Cardiac muscle cell (in vitro differentiated cells and primary cell): ENCODE measurements around the gene MRPS10. TPM values are rescaled to one million over a fixed set of nuclear protein-coding genes. Genes with fewer than 3 reads are reported as not detected.

Experiments used
- DNase-seq, 2 donors: peaks; one replicate each; pipeline versions ENCODE4 v3.0.0 to v3.0.0-alpha.2; 2010 to 2017; ENCODE audit warnings: low read depth in 1 of 2, low spot score in 1 of 2
- H3K27ac ChIP-seq: fragments of 200-600 bp; sonication (generic); 2 replicates; pipeline ENCODE4 v1.5.1; 2016
- H3K27me3 ChIP-seq: fragments of 200-600 bp; sonication (generic); 2 replicates; pipeline ENCODE4 v1.6.0; 2016; ENCODE audit warnings: control low read depth
- H3K36me3 ChIP-seq: fragments of 200-600 bp; sonication (generic); 2 replicates; pipeline ENCODE4 v1.5.1; 2016; ENCODE audit warnings: control low read depth
- H3K4me1 ChIP-seq: fragments of 200-600 bp; sonication (generic); 2 replicates; pipeline ENCODE4 v1.8.1; 2017; ENCODE audit warnings: low read depth, mild to moderate bottlenecking, mixed run types
- H3K4me3 ChIP-seq: fragments of 200-600 bp; sonication (generic); 2 replicates; pipeline ENCODE4 v1.5.1; 2016; ENCODE audit warnings: mild to moderate bottlenecking
- H3K9me3 ChIP-seq: fragments of 200-600 bp; sonication (generic); 2 replicates; pipeline ENCODE4 v1.5.1; 2017; ENCODE audit warnings: low read depth, mild to moderate bottlenecking, control low read depth
- polyA plus RNA-seq: library from polyadenylated mRNA; unstranded; fragments of >200 nt; fragmentation: Nextera tagmentation; extraction: Ambion mirVana; gene quantifications from 2 replicates; pipeline ENCODE4 v1.2.1, GENCODE V29; 2016
- total RNA-seq: library from RNA; depleted of rRNA; stranded (reverse); fragments of >200 nt; gene quantifications from 2 replicates; pipeline ENCODE4 v1.2.3, GENCODE V29; 2016
- TF ChIP-seq, protein P1 (sequence below): IDR thresholded peaks from 2 replicates; pipeline ENCODE4 v1.5.1; 2012; ENCODE audit warnings: low read depth, mild to moderate bottlenecking, low read length

The MRPS10 gene
- total and polyA plus RNA-seq, 2 experiments from 2014 or later, result 15.8 to 39.8 TPM

GRCh38 chr6:42182101-42182500 is 35.6 kb downstream of the MRPS10 start:
- no peaks in the 10 kb centered on the region for H3K27me3 ChIP-seq
- H3K36me3 ChIP-seq, result no peaks in the 10 kb centered on the region
- no peak overlapping the region for H3K27ac ChIP-seq
- no peaks in the 10 kb centered on the region for H3K9me3 ChIP-seq
- TF ChIP-seq, protein P1, sequence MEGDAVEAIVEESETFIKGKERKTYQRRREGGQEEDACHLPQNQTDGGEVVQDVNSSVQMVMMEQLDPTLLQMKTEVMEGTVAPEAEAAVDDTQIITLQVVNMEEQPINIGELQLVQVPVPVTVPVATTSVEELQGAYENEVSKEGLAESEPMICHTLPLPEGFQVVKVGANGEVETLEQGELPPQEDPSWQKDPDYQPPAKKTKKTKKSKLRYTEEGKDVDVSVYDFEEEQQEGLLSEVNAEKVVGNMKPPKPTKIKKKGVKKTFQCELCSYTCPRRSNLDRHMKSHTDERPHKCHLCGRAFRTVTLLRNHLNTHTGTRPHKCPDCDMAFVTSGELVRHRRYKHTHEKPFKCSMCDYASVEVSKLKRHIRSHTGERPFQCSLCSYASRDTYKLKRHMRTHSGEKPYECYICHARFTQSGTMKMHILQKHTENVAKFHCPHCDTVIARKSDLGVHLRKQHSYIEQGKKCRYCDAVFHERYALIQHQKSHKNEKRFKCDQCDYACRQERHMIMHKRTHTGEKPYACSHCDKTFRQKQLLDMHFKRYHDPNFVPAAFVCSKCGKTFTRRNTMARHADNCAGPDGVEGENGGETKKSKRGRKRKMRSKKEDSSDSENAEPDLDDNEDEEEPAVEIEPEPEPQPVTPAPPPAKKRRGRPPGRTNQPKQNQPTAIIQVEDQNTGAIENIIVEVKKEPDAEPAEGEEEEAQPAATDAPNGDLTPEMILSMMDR, result no peak
- H3K4me3 ChIP-seq, result no peak overlapping the region
- no peak for DNase-seq
- no peaks in the 10 kb centered on the region for H3K4me1 ChIP-seq

DNA sequence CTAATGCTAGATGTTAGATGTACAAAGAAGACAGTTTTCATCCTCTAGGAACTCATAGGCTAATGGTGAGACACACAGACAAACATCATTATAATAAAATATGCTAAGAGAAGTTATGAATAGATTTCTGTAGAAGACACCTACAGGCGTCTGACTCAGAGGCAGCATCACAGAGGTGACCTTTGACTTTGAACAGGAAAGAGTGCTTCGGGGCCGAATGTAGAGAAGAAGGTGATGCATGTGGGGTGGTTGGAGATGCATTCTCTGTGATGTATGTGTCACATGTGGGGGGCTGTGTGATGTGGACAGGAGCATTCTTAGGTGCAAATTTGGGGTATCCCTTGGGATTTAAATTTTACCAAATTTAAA is 37.7 kb downstream of the MRPS10 start:
- no peak for DNase-seq
- H3K4me3 ChIP-seq, result no peak overlapping the region
- no peaks in the 10 kb centered on the region for H3K36me3 ChIP-seq
- H3K9me3 ChIP-seq, result no peaks in the 10 kb centered on the region
- TF ChIP-seq, protein P1, result no peak
- no peaks in the 10 kb centered on the region for H3K27me3 ChIP-seq
- H3K27ac ChIP-seq, result no peak overlapping the region
- H3K4me1 ChIP-seq, result no peaks in the 10 kb centered on the region

GRCh38 chr6:42179261-42179944 is 38.3 kb downstream of the MRPS10 start:
- no peak for DNase-seq
- Histone ChIP-seq H3K4me3 (no peak overlapping the region), H3K9me3 (no peaks in the 10 kb centered on the region), H3K27me3 (no peaks in the 10 kb centered on the region), H3K27ac (no peak overlapping the region), H3K36me3 (no peaks in the 10 kb centered on the region), H3K4me1 (no peaks in the 10 kb centered on the region)
- TF ChIP-seq, protein P1, result no peak

GRCh38 chr6:42177514-42178364 is 39.9 kb downstream of the MRPS10 start:
- H3K27me3 ChIP-seq, result no peaks in the 10 kb centered on the region
- TF ChIP-seq, protein P1, result no peak
- H3K27ac ChIP-seq, result no peak overlapping the region
- peak overlapping the region; percentile 17 for H3K4me3 ChIP-seq
- no peaks in the 10 kb centered on the region for H3K36me3 ChIP-seq
- no peaks in the 10 kb centered on the region for H3K4me1 ChIP-seq
- no peaks in the 10 kb centered on the region for H3K9me3 ChIP-seq
- DNase-seq, result peak in 1 of 2 donors; percentile 53

DNA sequence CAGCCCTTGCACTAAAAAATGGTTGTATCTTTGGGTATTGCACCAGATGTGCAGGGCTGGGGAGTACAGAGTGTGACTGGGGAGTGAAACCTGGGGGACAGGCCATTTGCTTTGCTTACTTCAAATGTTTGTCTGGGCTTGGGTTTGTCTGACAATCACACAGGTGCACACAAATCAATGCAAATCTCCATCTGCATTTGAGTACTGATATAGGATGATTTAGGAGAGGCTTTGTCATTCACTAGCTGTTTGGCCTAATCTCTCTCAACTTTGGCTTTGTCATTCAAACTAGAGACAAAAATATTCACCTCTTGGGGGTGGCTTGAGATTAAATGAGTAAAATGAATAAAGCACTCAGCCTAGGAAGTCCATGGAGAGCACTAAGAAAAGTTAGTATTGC is 40.7 kb downstream of the MRPS10 start:
- DNase-seq, result no peak
- TF ChIP-seq, protein P1, result no peak
- H3K9me3 ChIP-seq, result no peaks in the 10 kb centered on the region
- no peaks in the 10 kb centered on the region for H3K36me3 ChIP-seq
- H3K4me1 ChIP-seq, result no peaks in the 10 kb centered on the region
- no peaks in the 10 kb centered on the region for H3K27me3 ChIP-seq
- no peak overlapping the region for H3K27ac ChIP-seq
- H3K4me3 ChIP-seq, result no peak overlapping the region
